Measurements from ENCODE around the gene GLT8D2. TPM values are rescaled to one million over a fixed set of nuclear protein-coding genes. Genes with fewer than 3 reads are reported as not detected.

GLT8D2 gene
- polyA plus RNA-seq (2013, experiment 1 of 2), result 2.7 TPM
- polyA plus RNA-seq (2013, experiment 2 of 2), result 2.8 TPM

DNA sequence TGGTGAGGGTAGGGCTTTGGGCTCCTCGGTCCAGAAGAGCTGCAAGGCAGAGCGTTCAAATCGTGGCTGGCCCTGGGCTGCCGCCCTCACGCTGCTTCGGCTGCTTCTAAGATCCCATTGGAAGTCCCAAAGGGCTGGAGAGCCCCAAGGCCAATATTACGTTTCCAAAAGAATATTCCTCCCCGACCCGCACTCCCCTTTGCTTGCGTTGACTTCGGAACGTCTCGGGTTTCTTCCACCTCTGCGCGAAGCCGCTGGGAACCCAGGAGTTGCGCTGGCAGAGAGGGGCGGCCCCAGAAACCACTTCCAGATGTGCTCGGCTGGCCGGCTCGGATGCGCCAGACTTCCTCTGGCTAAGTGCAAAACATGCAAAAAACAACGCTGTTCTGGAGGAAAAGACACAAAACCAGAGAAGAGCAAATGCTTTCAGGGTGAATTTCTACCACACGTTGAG lies at the start of gene GLT8D2:
Gene GLT8D2, minus strand, starts transcription at position 285 of the 454 bp plus-strand sequence. CDS start 30,539 bp downstream, outside the sequence.
- H3K36me3 ChIP-seq (ENCODE audit: insufficient read depth, low read length), result no peaks in the 10 kb centered on the region
- no peak within 1 kb of the TSS for H3K27ac ChIP-seq (ENCODE audit: low read depth, low read length)
- H3K9me3 ChIP-seq (ENCODE audit: insufficient read depth, low read depth, low read length), result no peaks in the 10 kb centered on the region
- peak within 1 kb of the TSS; percentile 57 for H3K4me3 ChIP-seq (ENCODE audit: low read length)
- peak within 1 kb of the TSS; percentile 49 for H3K9ac ChIP-seq (ENCODE audit: low read depth, low read length)
- WGBS, result 2% methylated on average over 24 of the region's 24 CpGs
- peaks cover 21% of the 10 kb centered on the region for H3K27me3 ChIP-seq (ENCODE audit: insufficient read depth, low read length)
- peaks cover 17% of the 10 kb centered on the region for H3K4me1 ChIP-seq (ENCODE audit: insufficient read depth, low read length)

DNA sequence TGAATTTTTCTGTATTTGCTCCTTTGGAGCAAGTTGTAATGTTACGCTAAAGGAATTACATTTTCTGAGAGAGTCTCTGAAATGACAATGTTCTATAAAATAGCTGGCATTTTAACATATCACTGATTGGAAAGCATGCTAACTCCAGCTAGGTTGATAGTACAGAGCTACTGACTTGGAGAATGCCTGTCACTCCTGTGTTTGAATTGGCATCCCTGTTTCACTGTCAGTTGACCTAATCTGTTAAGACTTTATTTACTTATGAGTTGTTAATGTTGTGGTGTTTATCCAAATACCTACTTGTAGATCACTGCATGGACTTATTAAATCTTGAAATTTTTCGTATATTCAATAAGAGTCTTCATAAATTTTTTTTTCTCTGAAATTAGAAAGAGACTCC lies 48.0 kb upstream of the GLT8D2 start:
- H3K4me3 ChIP-seq (ENCODE audit: low read length), result no peak overlapping the region
- 0 out of 2 replicates have a peak, but pooled peaks cover 4% of the 10 kb centered on the region for H3K36me3 ChIP-seq (ENCODE audit: insufficient read depth, low read length)
- H3K4me1 ChIP-seq (ENCODE audit: insufficient read depth, low read length), result no peaks in the 10 kb centered on the region
- WGBS, result 77% methylated on average over 1 of the region's 2 CpGs
- H3K9ac ChIP-seq (ENCODE audit: low read depth, low read length), result no peak overlapping the region
- no peak overlapping the region for H3K27ac ChIP-seq (ENCODE audit: low read depth, low read length)
- no peaks in the 10 kb centered on the region for H3K27me3 ChIP-seq (ENCODE audit: insufficient read depth, low read length)
- no peaks in the 10 kb centered on the region for H3K9me3 ChIP-seq (ENCODE audit: insufficient read depth, low read depth, low read length)

DNA sequence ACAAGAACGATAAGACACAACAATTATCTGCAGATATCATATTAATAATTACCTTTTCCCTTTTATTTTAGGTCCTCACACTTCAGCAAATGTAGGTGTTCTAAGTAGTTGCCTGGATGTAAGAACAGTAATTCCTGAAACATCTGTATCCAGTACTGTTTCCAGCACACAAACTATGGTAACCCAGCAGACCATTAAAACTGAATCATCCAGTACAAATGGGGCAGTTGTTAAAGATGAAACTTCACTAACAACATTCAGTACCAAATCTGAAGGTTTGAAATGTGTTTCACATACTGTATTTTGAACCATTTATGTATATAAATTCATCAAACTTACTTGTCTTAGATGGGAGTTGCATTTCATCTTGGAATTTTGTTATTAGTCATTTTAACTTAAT lies 45.3 kb upstream of the GLT8D2 start:
- H3K36me3 ChIP-seq (ENCODE audit: insufficient read depth, low read length), result 0 out of 2 replicates have a peak, but pooled peaks cover 4% of the 10 kb centered on the region
- 100% methylated on average over 1 of the region's 1 CpG for WGBS
- no peaks in the 10 kb centered on the region for H3K9me3 ChIP-seq (ENCODE audit: insufficient read depth, low read depth, low read length)
- no peak overlapping the region for H3K27ac ChIP-seq (ENCODE audit: low read depth, low read length)
- H3K27me3 ChIP-seq (ENCODE audit: insufficient read depth, low read length), result no peaks in the 10 kb centered on the region
- no peak overlapping the region for H3K4me3 ChIP-seq (ENCODE audit: low read length)
- no peak overlapping the region for H3K9ac ChIP-seq (ENCODE audit: low read depth, low read length)
- H3K4me1 ChIP-seq (ENCODE audit: insufficient read depth, low read length), result peaks cover 3% of the 10 kb centered on the region; the same call in 1 of the 2 replicates

DNA sequence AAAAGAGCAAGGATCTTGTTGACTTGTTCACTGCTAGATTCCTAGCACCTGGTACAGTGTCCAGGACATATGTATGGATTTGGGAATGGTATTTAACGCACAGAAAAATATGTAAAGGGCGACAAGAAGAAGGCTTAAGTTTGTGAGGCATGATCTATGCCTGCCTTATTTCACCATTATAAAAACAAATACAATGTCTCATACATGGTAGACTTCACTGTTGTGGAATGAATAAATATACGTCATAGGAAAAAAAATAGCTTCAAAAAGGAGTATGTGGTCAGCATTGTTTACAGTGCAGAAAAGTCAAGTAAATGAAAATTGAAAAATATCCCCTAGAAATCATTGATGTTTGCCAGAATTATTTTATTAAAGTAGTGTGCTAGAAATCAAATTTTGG lies 44.3 kb upstream of the GLT8D2 start:
- H3K27me3 ChIP-seq (ENCODE audit: insufficient read depth, low read length), result no peaks in the 10 kb centered on the region

GRCh38 chr12:104091136-104091535 lies 41.1 kb upstream of the GLT8D2 start:
- Histone ChIP-seq H3K27me3 (ENCODE audit: insufficient read depth, low read length) (no peaks in the 10 kb centered on the region), H3K9me3 (ENCODE audit: insufficient read depth, low read depth, low read length) (no peaks in the 10 kb centered on the region), H3K4me1 (ENCODE audit: insufficient read depth, low read length) (peaks cover 3% of the 10 kb centered on the region; the same call in 1 of the 2 replicates), H3K27ac (ENCODE audit: low read depth, low read length) (no peak overlapping the region), H3K36me3 (ENCODE audit: insufficient read depth, low read length) (peaks cover 3% of the 10 kb centered on the region; the same call in 1 of the 2 replicates), H3K4me3 (ENCODE audit: low read length) (no peak overlapping the region), H3K9ac (ENCODE audit: low read depth, low read length) (no peak overlapping the region)
- 80% methylated on average over 4 of the region's 4 CpGs for WGBS

More for the DNA sequence above, 44.3 kb upstream of the GLT8D2 start:
- no peaks in the 10 kb centered on the region for H3K9me3 ChIP-seq (ENCODE audit: insufficient read depth, low read depth, low read length)
- 96% methylated on average over 2 of the region's 3 CpGs for WGBS
- H3K9ac ChIP-seq (ENCODE audit: low read depth, low read length), result no peak overlapping the region
- 0 out of 2 replicates have a peak, but pooled peaks cover 4% of the 10 kb centered on the region for H3K36me3 ChIP-seq (ENCODE audit: insufficient read depth, low read length)
- H3K4me1 ChIP-seq (ENCODE audit: insufficient read depth, low read length), result peaks cover 3% of the 10 kb centered on the region; the same call in 1 of the 2 replicates
- no peak overlapping the region for H3K4me3 ChIP-seq (ENCODE audit: low read length)
- no peak overlapping the region for H3K27ac ChIP-seq (ENCODE audit: low read depth, low read length)

DNA sequence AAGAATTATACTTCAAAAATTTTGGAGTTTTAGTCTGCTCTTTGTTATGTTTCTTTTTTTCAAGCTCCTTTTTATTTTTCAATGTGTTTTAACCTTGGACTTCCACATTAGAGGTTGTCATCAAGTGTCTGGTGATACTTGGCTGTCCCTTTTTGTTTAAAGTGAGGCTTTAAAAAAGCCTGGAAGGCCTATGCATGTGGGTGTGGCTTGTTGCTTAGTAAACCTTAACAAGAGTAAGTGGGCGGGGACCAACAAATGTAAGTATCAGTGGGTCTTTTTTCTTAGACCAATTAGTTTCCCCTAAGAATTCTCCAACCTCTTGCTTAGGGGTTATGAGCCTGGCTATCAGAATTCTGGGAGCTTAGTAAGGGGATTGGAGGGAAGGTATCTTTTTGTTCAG lies 40.7 kb upstream of the GLT8D2 start:
- Histone ChIP-seq H3K9ac (ENCODE audit: low read depth, low read length) (no peak overlapping the region), H3K4me3 (ENCODE audit: low read length) (no peak overlapping the region), H3K27ac (ENCODE audit: low read depth, low read length) (no peak overlapping the region), H3K4me1 (ENCODE audit: insufficient read depth, low read length) (peaks cover 3% of the 10 kb centered on the region; the same call in 1 of the 2 replicates), H3K36me3 (ENCODE audit: insufficient read depth, low read length) (peaks cover 3% of the 10 kb centered on the region; the same call in 1 of the 2 replicates), H3K27me3 (ENCODE audit: insufficient read depth, low read length) (no peaks in the 10 kb centered on the region), H3K9me3 (ENCODE audit: insufficient read depth, low read depth, low read length) (no peaks in the 10 kb centered on the region)
- WGBS, result 85% methylated on average over 1 of the region's 1 CpG

GRCh38 chr12:104083769-104084475 lies 33.9 kb upstream of the GLT8D2 start:
- no peak overlapping the region for H3K9ac ChIP-seq (ENCODE audit: low read depth, low read length)
- peaks cover 5% of the 10 kb centered on the region; the same call in 1 of the 2 replicates for H3K36me3 ChIP-seq (ENCODE audit: insufficient read depth, low read length)

GRCh38 chr12:104080764-104081163 lies 30.8 kb upstream of the GLT8D2 start:
- WGBS, result 100% methylated on average over 1 of the region's 1 CpG
- Histone ChIP-seq H3K27ac (ENCODE audit: low read depth, low read length) (no peak overlapping the region), H3K4me3 (ENCODE audit: low read length) (no peak overlapping the region), H3K27me3 (ENCODE audit: insufficient read depth, low read length) (no peaks in the 10 kb centered on the region), H3K9me3 (ENCODE audit: insufficient read depth, low read depth, low read length) (no peaks in the 10 kb centered on the region), H3K36me3 (ENCODE audit: insufficient read depth, low read length) (peaks cover 2% of the 10 kb centered on the region; the same call in 1 of the 2 replicates), H3K4me1 (ENCODE audit: insufficient read depth, low read length) (no peaks in the 10 kb centered on the region), H3K9ac (ENCODE audit: low read depth, low read length) (no peak overlapping the region)

More at GRCh38 chr12:104083769-104084475, 33.9 kb upstream of the GLT8D2 start:
- Histone ChIP-seq H3K27me3 (ENCODE audit: insufficient read depth, low read length) (no peaks in the 10 kb centered on the region), H3K27ac (ENCODE audit: low read depth, low read length) (no peak overlapping the region), H3K4me1 (ENCODE audit: insufficient read depth, low read length) (no peaks in the 10 kb centered on the region), H3K9me3 (ENCODE audit: insufficient read depth, low read depth, low read length) (no peaks in the 10 kb centered on the region), H3K4me3 (ENCODE audit: low read length) (no peak overlapping the region)
- 93% methylated on average over 8 of the region's 8 CpGs for WGBS

GRCh38 chr12:104079024-104079423 lies 29.0 kb upstream of the GLT8D2 start:
- Histone ChIP-seq H3K4me1 (ENCODE audit: insufficient read depth, low read length) (no peaks in the 10 kb centered on the region), H3K36me3 (ENCODE audit: insufficient read depth, low read length) (peaks cover 2% of the 10 kb centered on the region; the same call in 1 of the 2 replicates), H3K9me3 (ENCODE audit: insufficient read depth, low read depth, low read length) (no peaks in the 10 kb centered on the region), H3K4me3 (ENCODE audit: low read length) (no peak overlapping the region), H3K27ac (ENCODE audit: low read depth, low read length) (no peak overlapping the region), H3K27me3 (ENCODE audit: insufficient read depth, low read length) (no peaks in the 10 kb centered on the region), H3K9ac (ENCODE audit: low read depth, low read length) (no peak overlapping the region)
- WGBS, result 88% methylated on average over 1 of the region's 1 CpG

DNA sequence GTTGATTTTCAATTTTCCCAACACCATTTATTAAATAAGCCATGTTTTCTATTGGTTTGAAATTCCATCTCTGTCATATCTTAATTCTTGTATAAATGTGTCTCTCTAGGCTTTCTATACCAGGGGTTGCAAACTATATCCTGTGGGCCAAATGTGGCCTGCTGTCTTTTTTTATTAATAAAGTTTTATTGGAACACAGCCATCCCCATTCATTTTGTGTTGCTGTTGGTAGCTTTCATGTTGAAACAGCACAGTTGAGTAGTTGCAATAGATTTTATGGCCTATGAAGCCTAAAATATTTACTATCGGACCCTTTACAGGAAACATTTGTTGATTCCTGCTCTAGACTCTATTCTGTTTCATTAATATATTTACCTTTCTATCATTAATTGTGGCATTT lies 23.7 kb upstream of the GLT8D2 start:
- Histone ChIP-seq H3K36me3 (ENCODE audit: insufficient read depth, low read length) (no peaks in the 10 kb centered on the region), H3K9me3 (ENCODE audit: insufficient read depth, low read depth, low read length) (no peaks in the 10 kb centered on the region), H3K4me3 (ENCODE audit: low read length) (no peak overlapping the region), H3K4me1 (ENCODE audit: insufficient read depth, low read length) (no peaks in the 10 kb centered on the region), H3K27ac (ENCODE audit: low read depth, low read length) (no peak overlapping the region), H3K9ac (ENCODE audit: low read depth, low read length) (no peak overlapping the region), H3K27me3 (ENCODE audit: insufficient read depth, low read length) (no peaks in the 10 kb centered on the region)
- 100% methylated on average over 1 of the region's 1 CpG for WGBS

GRCh38 chr12:104072099-104072498 lies 22.1 kb upstream of the GLT8D2 start:
- 94% methylated on average over 2 of the region's 2 CpGs for WGBS
- no peaks in the 10 kb centered on the region for H3K27me3 ChIP-seq (ENCODE audit: insufficient read depth, low read length)
- H3K36me3 ChIP-seq (ENCODE audit: insufficient read depth, low read length), result no peaks in the 10 kb centered on the region
- H3K9me3 ChIP-seq (ENCODE audit: insufficient read depth, low read depth, low read length), result no peaks in the 10 kb centered on the region
- H3K27ac ChIP-seq (ENCODE audit: low read depth, low read length), result no peak overlapping the region
- H3K9ac ChIP-seq (ENCODE audit: low read depth, low read length), result no peak overlapping the region
- no peak overlapping the region for H3K4me3 ChIP-seq (ENCODE audit: low read length)
- no peaks in the 10 kb centered on the region for H3K4me1 ChIP-seq (ENCODE audit: insufficient read depth, low read length)

Data from HUES64 (cell line).